ENCODE data around the gene ARMC7. TPM values are rescaled to one million over a fixed set of nuclear protein-coding genes. Genes with fewer than 3 reads are reported as not detected.
A peak's percentile ranks its signal among the peaks of the same experiment; 100 is the strongest.

ARMC7 gene
- total and polyA plus RNA-seq, 10 of the 15 experiments (the other 5 are each of a cell fraction or from before 2014, with no cell fraction given), result 1.5 to 19.8 (median 6.3) TPM

DNA sequence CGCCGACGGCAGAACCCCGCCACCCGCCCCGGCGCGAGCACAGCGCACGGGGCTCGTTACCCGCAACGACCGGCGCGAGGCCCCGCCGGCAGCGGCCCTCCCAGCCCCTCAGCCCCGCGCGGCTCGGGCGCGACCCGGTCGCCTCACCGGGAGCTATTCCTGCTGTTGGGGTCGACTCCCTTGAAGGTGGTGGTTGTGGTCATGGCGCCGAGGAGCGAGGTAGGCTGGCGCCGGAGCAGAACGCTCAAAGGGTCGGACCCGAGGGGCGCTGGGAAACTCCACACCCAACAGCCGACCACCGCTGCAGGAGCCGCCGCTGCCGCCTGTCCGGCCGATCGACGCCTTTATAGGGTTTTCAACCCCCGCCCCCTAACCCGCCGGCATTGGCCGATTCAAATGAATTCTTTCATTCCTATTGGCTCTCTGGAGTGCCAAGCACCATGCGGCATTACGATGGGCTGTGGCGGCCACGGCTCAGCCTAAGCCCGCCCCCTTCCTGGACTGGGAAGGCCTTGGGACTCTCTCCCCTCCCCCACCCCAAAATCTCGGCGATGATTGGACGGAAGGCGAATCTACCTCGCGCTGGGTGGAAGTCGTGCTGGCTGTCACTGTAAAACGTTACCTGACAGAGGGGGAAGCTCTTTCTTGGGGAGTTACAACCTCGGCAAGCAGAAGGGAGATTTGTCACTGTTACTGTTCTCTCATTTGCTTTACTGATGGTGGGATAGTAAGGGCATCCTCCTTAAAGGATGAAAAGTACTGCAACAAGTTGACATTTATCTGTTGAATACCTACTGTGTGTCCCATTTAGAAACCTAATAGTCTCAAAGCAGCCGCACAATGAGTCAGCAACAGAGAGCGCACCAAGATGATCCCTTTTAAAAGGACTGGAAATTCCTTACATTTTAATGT, 44.7 kb downstream of the ARMC7 start, which contains the start of gene JPT1 (continued):
- TF ChIP-seq MYC (IDR thresholded peaks at IDR 0.05; ENCODE audit: insufficient read depth, insufficient read length, insufficient replicate concordance, low read length, severe bottlenecking), result no peak
- no peak for TF ChIP-seq EED (IDR thresholded peaks at IDR 0.05; ENCODE audit: low read depth)
- TF ChIP-seq, protein P1, sequence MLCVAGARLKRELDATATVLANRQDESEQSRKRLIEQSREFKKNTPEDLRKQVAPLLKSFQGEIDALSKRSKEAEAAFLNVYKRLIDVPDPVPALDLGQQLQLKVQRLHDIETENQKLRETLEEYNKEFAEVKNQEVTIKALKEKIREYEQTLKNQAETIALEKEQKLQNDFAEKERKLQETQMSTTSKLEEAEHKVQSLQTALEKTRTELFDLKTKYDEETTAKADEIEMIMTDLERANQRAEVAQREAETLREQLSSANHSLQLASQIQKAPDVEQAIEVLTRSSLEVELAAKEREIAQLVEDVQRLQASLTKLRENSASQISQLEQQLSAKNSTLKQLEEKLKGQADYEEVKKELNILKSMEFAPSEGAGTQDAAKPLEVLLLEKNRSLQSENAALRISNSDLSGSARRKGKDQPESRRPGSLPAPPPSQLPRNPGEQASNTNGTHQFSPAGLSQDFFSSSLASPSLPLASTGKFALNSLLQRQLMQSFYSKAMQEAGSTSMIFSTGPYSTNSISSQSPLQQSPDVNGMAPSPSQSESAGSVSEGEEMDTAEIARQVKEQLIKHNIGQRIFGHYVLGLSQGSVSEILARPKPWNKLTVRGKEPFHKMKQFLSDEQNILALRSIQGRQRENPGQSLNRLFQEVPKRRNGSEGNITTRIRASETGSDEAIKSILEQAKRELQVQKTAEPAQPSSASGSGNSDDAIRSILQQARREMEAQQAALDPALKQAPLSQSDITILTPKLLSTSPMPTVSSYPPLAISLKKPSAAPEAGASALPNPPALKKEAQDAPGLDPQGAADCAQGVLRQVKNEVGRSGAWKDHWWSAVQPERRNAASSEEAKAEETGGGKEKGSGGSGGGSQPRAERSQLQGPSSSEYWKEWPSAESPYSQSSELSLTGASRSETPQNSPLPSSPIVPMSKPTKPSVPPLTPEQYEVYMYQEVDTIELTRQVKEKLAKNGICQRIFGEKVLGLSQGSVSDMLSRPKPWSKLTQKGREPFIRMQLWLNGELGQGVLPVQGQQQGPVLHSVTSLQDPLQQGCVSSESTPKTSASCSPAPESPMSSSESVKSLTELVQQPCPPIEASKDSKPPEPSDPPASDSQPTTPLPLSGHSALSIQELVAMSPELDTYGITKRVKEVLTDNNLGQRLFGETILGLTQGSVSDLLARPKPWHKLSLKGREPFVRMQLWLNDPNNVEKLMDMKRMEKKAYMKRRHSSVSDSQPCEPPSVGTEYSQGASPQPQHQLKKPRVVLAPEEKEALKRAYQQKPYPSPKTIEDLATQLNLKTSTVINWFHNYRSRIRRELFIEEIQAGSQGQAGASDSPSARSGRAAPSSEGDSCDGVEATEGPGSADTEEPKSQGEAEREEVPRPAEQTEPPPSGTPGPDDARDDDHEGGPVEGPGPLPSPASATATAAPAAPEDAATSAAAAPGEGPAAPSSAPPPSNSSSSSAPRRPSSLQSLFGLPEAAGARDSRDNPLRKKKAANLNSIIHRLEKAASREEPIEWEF (IDR thresholded peaks at IDR 0.05; ENCODE audit: insufficient replicate concordance, low read depth, low read length), result no peak
- no peak for TF ChIP-seq YBX1 (IDR thresholded peaks at IDR 0.05)
- TF ChIP-seq TBL1XR1 (IDR thresholded peaks at IDR 0.05; ENCODE audit: low read depth, low read length), result no peak
- TF ChIP-seq BHLHE40 (IDR thresholded peaks at IDR 0.05; ENCODE audit: borderline replicate concordance in 1 of 2, low read depth in 2 of 2, low read length in 1 of 2), result peak; percentile 31 to 57; a peak in 2 of 4 replicates
- peak; percentile 72 for TF ChIP-seq ZBED1 (IDR thresholded peaks at IDR 0.05; ENCODE audit: borderline replicate concordance)
- TF ChIP-seq KLF5 (IDR thresholded peaks at IDR 0.05; ENCODE audit: partially characterized antibody), result peak; percentile 80
- TF ChIP-seq, protein P2, sequence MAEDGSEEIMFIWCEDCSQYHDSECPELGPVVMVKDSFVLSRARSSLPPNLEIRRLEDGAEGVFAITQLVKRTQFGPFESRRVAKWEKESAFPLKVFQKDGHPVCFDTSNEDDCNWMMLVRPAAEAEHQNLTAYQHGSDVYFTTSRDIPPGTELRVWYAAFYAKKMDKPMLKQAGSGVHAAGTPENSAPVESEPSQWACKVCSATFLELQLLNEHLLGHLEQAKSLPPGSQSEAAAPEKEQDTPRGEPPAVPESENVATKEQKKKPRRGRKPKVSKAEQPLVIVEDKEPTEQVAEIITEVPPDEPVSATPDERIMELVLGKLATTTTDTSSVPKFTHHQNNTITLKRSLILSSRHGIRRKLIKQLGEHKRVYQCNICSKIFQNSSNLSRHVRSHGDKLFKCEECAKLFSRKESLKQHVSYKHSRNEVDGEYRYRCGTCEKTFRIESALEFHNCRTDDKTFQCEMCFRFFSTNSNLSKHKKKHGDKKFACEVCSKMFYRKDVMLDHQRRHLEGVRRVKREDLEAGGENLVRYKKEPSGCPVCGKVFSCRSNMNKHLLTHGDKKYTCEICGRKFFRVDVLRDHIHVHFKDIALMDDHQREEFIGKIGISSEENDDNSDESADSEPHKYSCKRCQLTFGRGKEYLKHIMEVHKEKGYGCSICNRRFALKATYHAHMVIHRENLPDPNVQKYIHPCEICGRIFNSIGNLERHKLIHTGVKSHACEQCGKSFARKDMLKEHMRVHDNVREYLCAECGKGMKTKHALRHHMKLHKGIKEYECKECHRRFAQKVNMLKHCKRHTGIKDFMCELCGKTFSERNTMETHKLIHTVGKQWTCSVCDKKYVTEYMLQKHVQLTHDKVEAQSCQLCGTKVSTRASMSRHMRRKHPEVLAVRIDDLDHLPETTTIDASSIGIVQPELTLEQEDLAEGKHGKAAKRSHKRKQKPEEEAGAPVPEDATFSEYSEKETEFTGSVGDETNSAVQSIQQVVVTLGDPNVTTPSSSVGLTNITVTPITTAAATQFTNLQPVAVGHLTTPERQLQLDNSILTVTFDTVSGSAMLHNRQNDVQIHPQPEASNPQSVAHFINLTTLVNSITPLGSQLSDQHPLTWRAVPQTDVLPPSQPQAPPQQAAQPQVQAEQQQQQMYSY (CRISPR knock-in tag; IDR thresholded peaks at IDR 0.05), result no peak
- no peak for TF ChIP-seq MEF2B (IDR thresholded peaks at IDR 0.05; ENCODE audit: partially characterized antibody, poor library complexity, severe bottlenecking)
- TF ChIP-seq SMARCA5 (IDR thresholded peaks at IDR 0.05), result peak; percentile 60; the same call in 1 of the 2 replicates
- TF ChIP-seq HCFC1 (IDR thresholded peaks at IDR 0.05; ENCODE audit: low read length), result peak; percentile 28; the same call in 1 of the 2 replicates
- TF ChIP-seq, protein P3, sequence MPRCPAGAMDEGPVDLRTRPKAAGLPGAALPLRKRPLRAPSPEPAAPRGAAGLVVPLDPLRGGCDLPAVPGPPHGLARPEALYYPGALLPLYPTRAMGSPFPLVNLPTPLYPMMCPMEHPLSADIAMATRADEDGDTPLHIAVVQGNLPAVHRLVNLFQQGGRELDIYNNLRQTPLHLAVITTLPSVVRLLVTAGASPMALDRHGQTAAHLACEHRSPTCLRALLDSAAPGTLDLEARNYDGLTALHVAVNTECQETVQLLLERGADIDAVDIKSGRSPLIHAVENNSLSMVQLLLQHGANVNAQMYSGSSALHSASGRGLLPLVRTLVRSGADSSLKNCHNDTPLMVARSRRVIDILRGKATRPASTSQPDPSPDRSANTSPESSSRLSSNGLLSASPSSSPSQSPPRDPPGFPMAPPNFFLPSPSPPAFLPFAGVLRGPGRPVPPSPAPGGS (IDR thresholded peaks at IDR 0.05; ENCODE audit: borderline replicate concordance, insufficient read depth, low read depth, low read length, poor library complexity, severe bottlenecking), result peak; percentile 26
- TF ChIP-seq CBX5 (IDR thresholded peaks at IDR 0.05; ENCODE audit: low read depth), result no peak
- TF ChIP-seq, protein P4, sequence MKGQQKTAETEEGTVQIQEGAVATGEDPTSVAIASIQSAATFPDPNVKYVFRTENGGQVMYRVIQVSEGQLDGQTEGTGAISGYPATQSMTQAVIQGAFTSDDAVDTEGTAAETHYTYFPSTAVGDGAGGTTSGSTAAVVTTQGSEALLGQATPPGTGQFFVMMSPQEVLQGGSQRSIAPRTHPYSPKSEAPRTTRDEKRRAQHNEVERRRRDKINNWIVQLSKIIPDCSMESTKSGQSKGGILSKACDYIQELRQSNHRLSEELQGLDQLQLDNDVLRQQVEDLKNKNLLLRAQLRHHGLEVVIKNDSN (IDR thresholded peaks at IDR 0.05; ENCODE audit: borderline replicate concordance, extremely low read length, insufficient read depth, low read depth, low read length), result no peak
- TF ChIP-seq PAX5 (IDR thresholded peaks at IDR 0.05; ENCODE audit: borderline replicate concordance, low read depth, low read length), result peak; percentile 59; the same call in 1 of the 2 replicates

Measured in GM12878 (cell line).